SK-N-SH (cell line): ENCODE measurements around the gene GPSM3. TPM values are rescaled to one million over a fixed set of nuclear protein-coding genes. Genes with fewer than 3 reads are reported as not detected.
A peak's percentile ranks its signal among the peaks of the same experiment; 100 is the strongest.

Source experiments
- ELF1 ChIP-seq: IDR thresholded peaks from 2 replicates; pipeline ENCODE4 v1.4.0; 2012
- EP300 ChIP-seq, 2 experiments: IDR thresholded peaks; 2 replicates each; pipeline versions ENCODE4 v1.4.0 to v1.6.1; 2012; ENCODE audit warnings: borderline replicate concordance in 1 of 2, low read depth in 1 of 2, low read length in 1 of 2
- FOXJ3 ChIP-seq: sonication (generic); formaldehyde crosslinking; IDR thresholded peaks from 2 replicates; pipeline ENCODE4 v1.5.1; 2020; ENCODE audit warnings: mild to moderate bottlenecking, missing genetic modification reagents
- GATA2 ChIP-seq: sonication (generic); formaldehyde crosslinking; IDR thresholded peaks from 2 replicates; pipeline ENCODE4 v1.5.0; 2020; ENCODE audit warnings: mild to moderate bottlenecking, missing genetic modification reagents
- JUND ChIP-seq: IDR thresholded peaks from 2 replicates; pipeline ENCODE4 v1.4.0; 2012
- MEF2A ChIP-seq: IDR thresholded peaks from 2 replicates; pipeline ENCODE4 v1.4.0; 2012; ENCODE audit warnings: low read depth, borderline replicate concordance
- MXI1 ChIP-seq: IDR thresholded peaks from 2 replicates; pipeline ENCODE4 v1.6.1; 2012; ENCODE audit warnings: mild to moderate bottlenecking, low read depth, low read length, improper control_type of control experiment
- NFIC ChIP-seq: IDR thresholded peaks from 2 replicates; pipeline ENCODE4 v1.4.0; 2012; ENCODE audit warnings: borderline replicate concordance
- POLR2AphosphoS5 ChIP-seq: IDR thresholded peaks from 2 replicates; pipeline ENCODE4 v1.6.1; 2012; ENCODE audit warnings: low read depth, low read length
- RAD21 ChIP-seq: IDR thresholded peaks from 2 replicates; pipeline ENCODE4 v1.6.1; 2012; ENCODE audit warnings: mild to moderate bottlenecking, low read length
- RCOR1 ChIP-seq: fragments of 150-350 bp; IDR thresholded peaks from 2 replicates; pipeline ENCODE4 v1.6.1; 2017; ENCODE audit warnings: antibody characterized with exemption, low read length
- SIN3A ChIP-seq: IDR thresholded peaks from 2 replicates; pipeline ENCODE4 v1.6.1; 2012; ENCODE audit warnings: low read depth, mild to moderate bottlenecking, low read length, moderate library complexity, borderline replicate concordance
- TCF12 ChIP-seq: IDR thresholded peaks from 2 replicates; pipeline ENCODE4 v1.4.0; 2012
- TEAD4 ChIP-seq: IDR thresholded peaks from 2 replicates; pipeline ENCODE4 v1.4.0; 2012; ENCODE audit warnings: mild to moderate bottlenecking, borderline replicate concordance; ENCODE audit not compliant: insufficient read depth
- YY1 ChIP-seq: IDR thresholded peaks from 2 replicates; pipeline ENCODE4 v1.4.0; 2012; ENCODE audit warnings: low read depth, mild to moderate bottlenecking
- polyA plus RNA-seq, 3 experiments: library from polyadenylated mRNA; depleted of rRNA; stranded (reverse); fragments of >200 nt; gene quantifications; 2 replicates each; pipeline ENCODE4 v1.2.3, GENCODE V29; 2012
- TF ChIP-seq, protein P1 (sequence below): IDR thresholded peaks from 2 replicates; pipeline ENCODE4 v1.4.0; 2012; ENCODE audit warnings: low read depth, borderline replicate concordance
- TF ChIP-seq, protein P2 (sequence below): fragments of 150-350 bp; IDR thresholded peaks from 2 replicates; pipeline ENCODE4 v1.6.1; 2017; ENCODE audit warnings: antibody characterized with exemption, low read length, low read depth, borderline replicate concordance
- TF ChIP-seq, protein P3 (sequence below): fragments of 150-350 bp; IDR thresholded peaks from 2 replicates; pipeline ENCODE4 v1.6.1; 2016; ENCODE audit warnings: mild to moderate bottlenecking, low read depth, low read length
- TF ChIP-seq, protein P4 (sequence below): IDR thresholded peaks from 2 replicates; pipeline ENCODE4; 2012
- TF ChIP-seq, protein P5 (sequence below): IDR thresholded peaks from 2 replicates; pipeline ENCODE4 v1.4.0; 2012; ENCODE audit warnings: low read depth, borderline replicate concordance
- TF ChIP-seq, protein P6 (sequence below): IDR thresholded peaks from 2 replicates; pipeline ENCODE4 v1.4.0; 2012; ENCODE audit warnings: low read depth

GPSM3 gene
- polyA plus RNA-seq, 1 of the 3 experiments (the other 2 are of a cell fraction) = 1.5 TPM

DNA sequence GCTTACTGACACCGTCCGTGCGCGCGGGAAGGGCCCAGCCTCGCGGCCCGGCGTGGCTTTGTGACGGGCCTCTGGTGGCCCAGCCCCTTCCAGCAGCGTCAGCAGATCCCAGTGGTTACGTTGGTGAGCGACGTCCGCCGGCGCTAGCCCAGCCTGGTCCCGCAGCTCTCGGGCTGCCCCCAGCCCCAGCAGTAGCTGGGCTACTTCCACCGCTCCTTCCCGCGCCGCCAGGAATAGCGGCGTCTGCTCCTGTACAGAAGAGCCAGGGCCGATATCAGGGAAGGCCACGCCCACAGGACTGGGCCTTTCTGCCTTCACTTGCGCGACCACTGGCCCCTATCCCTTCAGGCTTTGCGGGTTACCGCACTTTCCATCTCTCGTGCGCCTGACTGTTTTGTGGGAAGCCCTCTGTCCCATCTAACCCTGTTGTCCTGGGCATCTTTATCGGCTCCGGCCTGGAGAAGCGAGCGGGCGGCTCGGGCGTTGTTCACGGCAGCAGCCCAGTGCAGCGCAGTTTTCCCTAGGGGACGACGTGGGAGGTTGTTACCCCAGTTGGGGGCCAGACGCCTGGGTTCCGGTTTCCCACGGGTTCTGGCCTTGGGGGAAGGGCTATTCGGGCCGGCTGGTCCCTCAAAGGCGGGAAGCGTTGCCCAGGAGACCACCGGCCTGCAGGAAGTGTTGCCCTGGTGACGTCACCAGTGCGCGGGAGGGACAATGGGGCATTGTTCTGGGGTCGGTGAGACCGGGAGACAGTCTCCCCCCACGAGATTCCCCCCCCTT lies 3.6 kb upstream of the GPSM3 start (continued):
- TF ChIP-seq, protein P1, sequence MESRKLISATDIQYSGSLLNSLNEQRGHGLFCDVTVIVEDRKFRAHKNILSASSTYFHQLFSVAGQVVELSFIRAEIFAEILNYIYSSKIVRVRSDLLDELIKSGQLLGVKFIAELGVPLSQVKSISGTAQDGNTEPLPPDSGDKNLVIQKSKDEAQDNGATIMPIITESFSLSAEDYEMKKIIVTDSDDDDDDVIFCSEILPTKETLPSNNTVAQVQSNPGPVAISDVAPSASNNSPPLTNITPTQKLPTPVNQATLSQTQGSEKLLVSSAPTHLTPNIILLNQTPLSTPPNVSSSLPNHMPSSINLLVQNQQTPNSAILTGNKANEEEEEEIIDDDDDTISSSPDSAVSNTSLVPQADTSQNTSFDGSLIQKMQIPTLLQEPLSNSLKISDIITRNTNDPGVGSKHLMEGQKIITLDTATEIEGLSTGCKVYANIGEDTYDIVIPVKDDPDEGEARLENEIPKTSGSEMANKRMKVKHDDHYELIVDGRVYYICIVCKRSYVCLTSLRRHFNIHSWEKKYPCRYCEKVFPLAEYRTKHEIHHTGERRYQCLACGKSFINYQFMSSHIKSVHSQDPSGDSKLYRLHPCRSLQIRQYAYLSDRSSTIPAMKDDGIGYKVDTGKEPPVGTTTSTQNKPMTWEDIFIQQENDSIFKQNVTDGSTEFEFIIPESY = no peak
- TF ChIP-seq ELF1 (peak; percentile 35; the same call in 1 of the 2 replicates), TEAD4 (no peak), MXI1 (peak; percentile 56; the same call in 1 of the 2 replicates), POLR2AphosphoS5 (peak; percentile 84), EP300 (IDR thresholded peaks at IDR 0.05; ENCODE audit: borderline replicate concordance in 1 of 2, low read depth in 1 of 2, low read length in 1 of 2) (peak in 1 of 2 experiments; percentile 33; a peak in 1 of 4 replicates), NFIC (no peak), SIN3A (no peak), FOXJ3 (CRISPR knock-in tag) (peak; percentile 21; the same call in 1 of the 2 replicates), RCOR1 (no peak), JUND (no peak), YY1 (no peak), MEF2A (no peak), TCF12 (0 out of 2 replicates have a peak, but pooled peaks have one; percentile 2), GATA2 (CRISPR knock-in tag) (no peak), RAD21 (no peak)
- TF ChIP-seq, protein P2, sequence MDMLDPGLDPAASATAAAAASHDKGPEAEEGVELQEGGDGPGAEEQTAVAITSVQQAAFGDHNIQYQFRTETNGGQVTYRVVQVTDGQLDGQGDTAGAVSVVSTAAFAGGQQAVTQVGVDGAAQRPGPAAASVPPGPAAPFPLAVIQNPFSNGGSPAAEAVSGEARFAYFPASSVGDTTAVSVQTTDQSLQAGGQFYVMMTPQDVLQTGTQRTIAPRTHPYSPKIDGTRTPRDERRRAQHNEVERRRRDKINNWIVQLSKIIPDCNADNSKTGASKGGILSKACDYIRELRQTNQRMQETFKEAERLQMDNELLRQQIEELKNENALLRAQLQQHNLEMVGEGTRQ = no peak
- TF ChIP-seq, protein P3, sequence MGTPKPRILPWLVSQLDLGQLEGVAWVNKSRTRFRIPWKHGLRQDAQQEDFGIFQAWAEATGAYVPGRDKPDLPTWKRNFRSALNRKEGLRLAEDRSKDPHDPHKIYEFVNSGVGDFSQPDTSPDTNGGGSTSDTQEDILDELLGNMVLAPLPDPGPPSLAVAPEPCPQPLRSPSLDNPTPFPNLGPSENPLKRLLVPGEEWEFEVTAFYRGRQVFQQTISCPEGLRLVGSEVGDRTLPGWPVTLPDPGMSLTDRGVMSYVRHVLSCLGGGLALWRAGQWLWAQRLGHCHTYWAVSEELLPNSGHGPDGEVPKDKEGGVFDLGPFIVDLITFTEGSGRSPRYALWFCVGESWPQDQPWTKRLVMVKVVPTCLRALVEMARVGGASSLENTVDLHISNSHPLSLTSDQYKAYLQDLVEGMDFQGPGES = no peak
- TF ChIP-seq, protein P4, sequence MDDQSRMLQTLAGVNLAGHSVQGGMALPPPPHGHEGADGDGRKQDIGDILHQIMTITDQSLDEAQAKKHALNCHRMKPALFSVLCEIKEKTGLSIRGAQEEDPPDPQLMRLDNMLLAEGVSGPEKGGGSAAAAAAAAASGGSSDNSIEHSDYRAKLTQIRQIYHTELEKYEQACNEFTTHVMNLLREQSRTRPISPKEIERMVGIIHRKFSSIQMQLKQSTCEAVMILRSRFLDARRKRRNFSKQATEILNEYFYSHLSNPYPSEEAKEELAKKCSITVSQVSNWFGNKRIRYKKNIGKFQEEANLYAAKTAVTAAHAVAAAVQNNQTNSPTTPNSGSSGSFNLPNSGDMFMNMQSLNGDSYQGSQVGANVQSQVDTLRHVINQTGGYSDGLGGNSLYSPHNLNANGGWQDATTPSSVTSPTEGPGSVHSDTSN = peak; percentile 58
- TF ChIP-seq, protein P5, sequence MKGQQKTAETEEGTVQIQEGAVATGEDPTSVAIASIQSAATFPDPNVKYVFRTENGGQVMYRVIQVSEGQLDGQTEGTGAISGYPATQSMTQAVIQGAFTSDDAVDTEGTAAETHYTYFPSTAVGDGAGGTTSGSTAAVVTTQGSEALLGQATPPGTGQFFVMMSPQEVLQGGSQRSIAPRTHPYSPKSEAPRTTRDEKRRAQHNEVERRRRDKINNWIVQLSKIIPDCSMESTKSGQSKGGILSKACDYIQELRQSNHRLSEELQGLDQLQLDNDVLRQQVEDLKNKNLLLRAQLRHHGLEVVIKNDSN = no peak
- TF ChIP-seq, protein P6, sequence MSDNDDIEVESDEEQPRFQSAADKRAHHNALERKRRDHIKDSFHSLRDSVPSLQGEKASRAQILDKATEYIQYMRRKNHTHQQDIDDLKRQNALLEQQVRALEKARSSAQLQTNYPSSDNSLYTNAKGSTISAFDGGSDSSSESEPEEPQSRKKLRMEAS = peak; percentile 85
